Endothelial cell of umbilical vein (primary cell): Measurements from ENCODE around the gene SH3D19. TPM values are rescaled to one million over a fixed set of nuclear protein-coding genes. Genes with fewer than 3 reads are reported as not detected.

Experiments used
- BruUV-seq: library from RNA; stranded (reverse); fragments of 400-500 nt; replicated peaks from 2 replicates; lab custom pipeline; 2021; lab: Mats Ljungman, UMichigan
- CTCF ChIA-PET: fragments of 300-600, 350-600 bp; sonication (Branson Sonifier 250); formaldehyde crosslinking; loops from one replicate; lab custom pipeline; 2021; ENCODE audit warnings: antibody characterized with exemption, inconsistent platforms; lab: Charles Lee
- POLR2A ChIA-PET: fragments of 300-600, 350-600 bp; sonication (Branson Sonifier 250); formaldehyde crosslinking; loops from one replicate; lab custom pipeline; 2021; ENCODE audit warnings: antibody characterized with exemption, inconsistent platforms; lab: Charles Lee
- DNase-seq: peaks from one replicate; pipeline ENCODE4 v3.0.0-alpha.2; 2011; ENCODE audit warnings: low read depth, low spot score
- FAIRE-seq: peaks from 2 replicates; lab custom pipeline; 2011; peaks lifted over from hg19 to GRCh38; lab: Jason Lieb, UNC
- H2AFZ ChIP-seq: 2 replicates; pipeline ENCODE4 v1.6.0; 2012; ENCODE audit warnings: low read depth, low read length, control low read depth, inconsistent platforms
- H3K27ac ChIP-seq: 2 replicates; pipeline ENCODE4 v1.5.1; 2011; ENCODE audit warnings: low read depth, mild to moderate bottlenecking, control low read depth, low read length, moderate library complexity; ENCODE audit not compliant: insufficient read depth
- H3K27me3 ChIP-seq, 2 experiments: 2 replicates each; pipeline versions ENCODE4 v1.6.0 to v1.6.1; 2011; ENCODE audit warnings: low read length in 2 of 2, mixed read lengths in 1 of 2; ENCODE audit not compliant: control insufficient read depth in 2 of 2, insufficient read depth in 2 of 2
- H3K36me3 ChIP-seq, 2 experiments: 2 replicates in 1 of 2; 3 replicates in 1 of 2; pipeline ENCODE4 v1.5.1; 2011; ENCODE audit warnings: low read length in 2 of 2, mild to moderate bottlenecking in 1 of 2, moderate library complexity in 1 of 2; ENCODE audit not compliant: control insufficient read depth in 2 of 2, insufficient read depth in 2 of 2; ENCODE audit errors: extremely low read depth in 1 of 2
- H3K4me1 ChIP-seq: 3 replicates; pipeline ENCODE4 v1.5.1; 2011; ENCODE audit warnings: mild to moderate bottlenecking, low read length; ENCODE audit not compliant: control insufficient read depth, insufficient read depth; ENCODE audit errors: extremely low read depth
- H3K4me2 ChIP-seq: 2 replicates; pipeline ENCODE4 v1.6.1; 2011; ENCODE audit warnings: low read length, control low read depth, mixed read lengths; ENCODE audit not compliant: insufficient read depth
- H3K4me3 ChIP-seq, 3 experiments: fragments of 200-600 bp in 1 of 3; sonication (generic), shearing (Covaris generic) in 1 of 3; replicated peaks in 1 of 3; 2 replicates each; pipeline ENCODE4 v1.5.1; 2011 to 2016; ENCODE audit warnings: control low read depth in 3 of 3, low read length in 3 of 3, mild to moderate bottlenecking in 2 of 3, inconsistent platforms in 1 of 3, low read depth in 1 of 3, moderate library complexity in 1 of 3; ENCODE audit not compliant: insufficient read depth in 1 of 3
- H3K79me2 ChIP-seq: 2 replicates; pipeline ENCODE4 v1.6.0; 2012; ENCODE audit warnings: low read length, inconsistent platforms; ENCODE audit not compliant: control insufficient read depth, insufficient read depth
- H3K9ac ChIP-seq: replicated peaks from 2 replicates; pipeline ENCODE3; 2011; ENCODE audit warnings: low read length, control low read depth; ENCODE audit not compliant: insufficient read depth; ENCODE audit errors: extremely low read depth
- H3K9me1 ChIP-seq: replicated peaks from 3 replicates; pipeline ENCODE4 v1.6.0; 2011; ENCODE audit warnings: mild to moderate bottlenecking, low read length; ENCODE audit not compliant: control insufficient read depth, insufficient read depth; ENCODE audit errors: extremely low read depth
- H3K9me3 ChIP-seq: replicated peaks from 2 replicates; pipeline ENCODE4 v1.5.1; 2012; ENCODE audit warnings: low read length, inconsistent platforms; ENCODE audit not compliant: control insufficient read depth, insufficient read depth
- H4K20me1 ChIP-seq: replicated peaks from 2 replicates; pipeline ENCODE3; 2011; ENCODE audit warnings: mild to moderate bottlenecking, low read length; ENCODE audit not compliant: control insufficient read depth, insufficient read depth; ENCODE audit errors: extremely low read depth
- CTCF ChIP-seq, 2 donors: IDR thresholded peaks; 1 replicate in 1 of 2; 2 replicates in 1 of 2; pipeline ENCODE4 v1.5.1; 2011; ENCODE audit warnings: low read length in 2 of 2, mild to moderate bottlenecking in 2 of 2, moderate library complexity in 2 of 2, control low read depth in 1 of 2, inconsistent platforms in 1 of 2, low read depth in 1 of 2; ENCODE audit not compliant: insufficient read depth in 1 of 2; ENCODE audit errors: extremely low read depth in 1 of 2
- EZH2 ChIP-seq: IDR thresholded peaks from 2 replicates; pipeline ENCODE4 v1.6.1; 2012; ENCODE audit warnings: borderline replicate concordance, low read depth, mild to moderate bottlenecking, moderate library complexity, low read length, inconsistent platforms; ENCODE audit not compliant: severe bottlenecking
- FOS ChIP-seq: IDR thresholded peaks from 2 replicates; pipeline ENCODE4 v1.6.1; 2011; ENCODE audit warnings: mild to moderate bottlenecking, low read length, moderate library complexity, borderline replicate concordance; ENCODE audit not compliant: insufficient read depth
- GATA2 ChIP-seq: IDR thresholded peaks from 2 replicates; pipeline ENCODE4 v1.7.0; 2011; ENCODE audit warnings: low read depth, mild to moderate bottlenecking, moderate library complexity, mixed read lengths, low read length; ENCODE audit not compliant: insufficient read length, insufficient read depth
- JUN ChIP-seq: IDR thresholded peaks from 2 replicates; pipeline ENCODE4 v1.6.1; 2011; ENCODE audit warnings: borderline replicate concordance, low read depth; ENCODE audit not compliant: insufficient read length, insufficient read depth
- MAX ChIP-seq: IDR thresholded peaks from 2 replicates; pipeline ENCODE4 v1.6.1; 2011; ENCODE audit not compliant: insufficient read depth, insufficient read length
- MYC ChIP-seq: IDR thresholded peaks from one replicate; pipeline ENCODE4 v1.6.1; 2011; ENCODE audit warnings: mild to moderate bottlenecking, low read depth, low read length
- POLR2A ChIP-seq: IDR thresholded peaks from 2 replicates; pipeline ENCODE4 v1.6.1; 2012; ENCODE audit warnings: low read depth, mild to moderate bottlenecking, control low read depth, low read length
- POLR2AphosphoS5 ChIP-seq: IDR thresholded peaks from 2 replicates; pipeline ENCODE4 v1.6.1; 2012; ENCODE audit warnings: low read depth, mild to moderate bottlenecking, control low read depth, low read length, moderate library complexity; ENCODE audit not compliant: insufficient read depth
- dilution Hi-C: fragments of 300-500 bp; cut with MboI; formaldehyde crosslinking; loops from one replicate; pipeline ENCODE4 v1.15.0; 2019; ENCODE audit warnings: low sequenced_read_pairs; ENCODE audit not compliant: extremely low pct_ligation_motif_present
- intact Hi-C: fragments of 100-400 bp; cut with micrococcal nuclease; formaldehyde crosslinking; loops from one replicate; pipeline ENCODE4 v1.10.0; 2022
- polyA plus RNA-seq, 4 experiments: library from polyadenylated mRNA; depleted of rRNA in 3 of 4; stranded (reverse) in 3 of 4; unstranded in 1 of 4; fragments of >200 nt; gene quantifications; 2 replicates each; pipeline versions ENCODE4 v1.2.1 to v1.2.3, GENCODE V29; 2011 to 2012; ENCODE audit warnings: missing spikeins in 1 of 4
- total RNA-seq: library from RNA; stranded (reverse); gene quantifications from 2 replicates; pipeline ENCODE4 v1.2.3, GENCODE V29; 2021

SH3D19 gene
- total and polyA plus RNA-seq, 2 donors (not counting 3 experiments of a cell fraction or from before 2014, with no cell fraction given), result 37.5 to 92.8 TPM

GRCh38 chr4:151297170-151297569 lies 28.2 kb downstream of the SH3D19 start:
- dilution Hi-C loops, result no loop called here
- no peak for FAIRE-seq

More at GRCh38 chr4:151297170-151297569, 28.2 kb downstream of the SH3D19 start:
- Histone ChIP-seq H3K27ac (no peak overlapping the region), H3K4me3 (no peak overlapping the region), H3K36me3 (peaks cover 0 to 2% of the 10 kb centered on the region in 2 experiments), H3K9me3 (no peaks in the 10 kb centered on the region), H3K79me2 (peaks cover 43% of the 10 kb centered on the region), H4K20me1 (no peaks in the 10 kb centered on the region), H3K4me1 (peaks cover 8% of the 10 kb centered on the region), H3K4me2 (no peak overlapping the region), H3K9ac (no peak overlapping the region), H3K9me1 (no peaks in the 10 kb centered on the region), H3K27me3 (no peaks in the 10 kb centered on the region), H2AFZ (no peak overlapping the region)
- BruUV-seq, result no TSS peak
- DNase-seq, result no peak
- CTCF ChIA-PET, result interaction anchor here (0.6 to 1.8 kb wide), 3 partner anchors 8 to 20 kb away, joined by 3 to 7 read pairs (median 5); partner anchors contain the start of gene PRSS48
- TF ChIP-seq POLR2AphosphoS5 (no peak), MAX (no peak), MYC (no peak), EZH2 (no peak), FOS (no peak), CTCF (IDR thresholded peaks at IDR 0.05; ENCODE audit: extremely low read depth in 1 of 2, insufficient read depth in 1 of 2, low read depth in 1 of 2, low read length in 2 of 2) (no peak), JUN (no peak), GATA2 (no peak), POLR2A (no peak)
- POLR2A ChIA-PET, result no interaction called here
- intact Hi-C loops, result no loop called here
